Peyer's patch (tissue), 4 donors: ENCODE results near the gene CHRM4.

Experiments used
- POLR2A ChIP-seq, 2 donors: fragments of 450-650 bp; IDR thresholded peaks; one replicate each; pipeline ENCODE4 v1.5.1; 2017; ENCODE audit warnings: antibody characterized with exemption in 2 of 2, mild to moderate bottlenecking in 2 of 2, moderate library complexity in 2 of 2
- TF ChIP-seq, protein P1 (sequence below), 6 experiments: fragments of 450-650 bp in 4 of 6; fragments of 200-600 bp in 2 of 6; sonication (generic) in 1 of 6; IDR thresholded peaks; one replicate each; pipeline ENCODE4 v1.5.1; 2017 to 2019; ENCODE audit warnings: antibody characterized with exemption in 6 of 6, mild to moderate bottlenecking in 3 of 6, moderate library complexity in 1 of 6

DNA sequence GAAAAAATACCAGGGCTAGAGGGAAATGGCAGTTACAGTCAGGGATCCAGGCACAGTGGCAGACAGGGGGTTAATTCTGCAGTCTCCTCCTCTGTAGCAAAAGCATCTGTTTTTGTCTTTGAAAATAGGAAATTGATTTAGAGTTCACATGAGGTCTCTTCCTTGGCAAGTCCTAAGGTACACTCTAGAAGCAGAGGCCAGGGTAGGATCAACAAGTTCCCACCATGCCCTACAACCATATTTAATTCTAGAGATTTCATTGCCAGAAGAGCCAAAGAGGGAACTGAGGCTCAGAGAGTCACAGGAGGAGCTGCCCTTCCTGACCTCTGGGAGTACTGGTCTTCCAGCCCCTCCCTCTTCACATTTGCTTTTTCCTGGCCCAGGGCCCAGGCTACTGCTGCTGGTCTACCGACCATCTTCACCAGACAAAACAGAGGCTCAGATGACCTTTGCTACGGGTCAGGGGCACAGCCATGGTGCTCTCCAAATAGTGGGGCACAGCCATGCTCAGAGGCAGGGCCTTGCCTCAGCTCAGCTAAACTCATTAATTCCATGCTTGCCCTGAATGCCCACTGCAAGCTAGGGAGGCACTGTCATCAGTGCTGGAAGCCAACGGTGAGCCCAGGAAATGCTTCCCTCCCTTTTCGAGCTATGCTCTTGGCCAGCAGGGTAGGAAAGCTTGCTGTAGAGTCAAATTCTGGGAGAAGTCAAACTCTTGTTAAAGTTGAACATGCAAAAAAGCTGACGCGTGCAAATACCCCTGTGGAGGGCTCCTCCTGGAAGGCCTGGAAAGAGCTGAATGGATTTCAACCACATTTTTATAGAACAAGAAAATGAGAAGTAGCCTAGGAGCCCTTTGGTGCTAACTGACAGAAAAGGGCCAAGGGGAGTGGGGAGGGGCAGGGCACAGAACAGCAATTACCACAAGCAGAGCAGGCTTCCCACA lies 11.7 kb upstream of the CHRM4 start:
- no peak for TF ChIP-seq POLR2A (IDR thresholded peaks at IDR 0.05)
- TF ChIP-seq, protein P1, sequence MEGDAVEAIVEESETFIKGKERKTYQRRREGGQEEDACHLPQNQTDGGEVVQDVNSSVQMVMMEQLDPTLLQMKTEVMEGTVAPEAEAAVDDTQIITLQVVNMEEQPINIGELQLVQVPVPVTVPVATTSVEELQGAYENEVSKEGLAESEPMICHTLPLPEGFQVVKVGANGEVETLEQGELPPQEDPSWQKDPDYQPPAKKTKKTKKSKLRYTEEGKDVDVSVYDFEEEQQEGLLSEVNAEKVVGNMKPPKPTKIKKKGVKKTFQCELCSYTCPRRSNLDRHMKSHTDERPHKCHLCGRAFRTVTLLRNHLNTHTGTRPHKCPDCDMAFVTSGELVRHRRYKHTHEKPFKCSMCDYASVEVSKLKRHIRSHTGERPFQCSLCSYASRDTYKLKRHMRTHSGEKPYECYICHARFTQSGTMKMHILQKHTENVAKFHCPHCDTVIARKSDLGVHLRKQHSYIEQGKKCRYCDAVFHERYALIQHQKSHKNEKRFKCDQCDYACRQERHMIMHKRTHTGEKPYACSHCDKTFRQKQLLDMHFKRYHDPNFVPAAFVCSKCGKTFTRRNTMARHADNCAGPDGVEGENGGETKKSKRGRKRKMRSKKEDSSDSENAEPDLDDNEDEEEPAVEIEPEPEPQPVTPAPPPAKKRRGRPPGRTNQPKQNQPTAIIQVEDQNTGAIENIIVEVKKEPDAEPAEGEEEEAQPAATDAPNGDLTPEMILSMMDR (IDR thresholded peaks at IDR 0.05): no peak
